HPDE6-E6E7 (cell line): ENCODE results near the gene METTL24.
"Not testable (repeated sequence)": the region's sequence is repeated elsewhere in the genome, so short reads cannot be mapped to it uniquely, and the experiment has no call there.

Experiments used
- DNase-seq: peaks from one replicate; pipeline ENCODE4 v3.0.0; 2011; ENCODE audit warnings: missing footprints; ENCODE audit errors: extremely low spot score

The METTL24 gene

DNA sequence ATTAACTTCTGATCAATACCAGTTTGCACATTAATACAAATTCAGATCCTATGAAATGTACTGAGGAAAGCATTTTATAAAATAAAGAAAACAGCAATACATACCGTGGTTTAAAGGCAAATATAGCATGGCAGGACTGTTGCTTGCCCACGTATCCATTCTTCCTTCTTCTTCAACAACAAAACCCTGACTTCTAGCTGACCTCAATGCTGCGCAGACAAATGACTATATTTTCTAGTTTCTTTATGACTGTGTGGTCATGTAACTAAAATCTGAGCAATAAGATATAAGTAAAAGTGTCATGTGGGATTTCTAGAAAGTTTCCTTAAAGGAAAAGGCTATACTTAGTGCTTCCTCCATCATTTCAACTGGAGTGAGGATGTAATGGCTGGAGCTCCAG is 92.9 kb downstream of the METTL24 start:
- DNase-seq = no peak

DNA sequence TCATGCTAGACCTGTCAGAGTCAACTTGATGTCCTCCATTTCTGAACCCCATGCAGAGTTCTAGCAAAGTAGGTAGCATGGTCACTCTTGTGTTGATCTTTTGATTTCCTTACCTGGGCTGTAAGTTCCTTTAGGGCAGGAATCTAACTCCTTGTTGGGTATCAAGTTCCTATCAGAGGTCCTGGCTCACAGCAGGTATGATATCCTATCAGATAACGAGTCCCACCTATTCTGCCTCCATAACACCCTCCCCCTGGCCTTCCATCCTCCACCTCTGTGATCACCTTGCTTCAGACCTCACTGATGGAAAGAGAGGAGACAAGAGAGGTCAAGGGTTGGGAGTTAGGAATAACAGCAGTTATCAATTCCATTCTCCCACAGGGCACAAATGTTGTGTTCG is 101.8 kb downstream of the METTL24 start:
- no peak for DNase-seq

DNA sequence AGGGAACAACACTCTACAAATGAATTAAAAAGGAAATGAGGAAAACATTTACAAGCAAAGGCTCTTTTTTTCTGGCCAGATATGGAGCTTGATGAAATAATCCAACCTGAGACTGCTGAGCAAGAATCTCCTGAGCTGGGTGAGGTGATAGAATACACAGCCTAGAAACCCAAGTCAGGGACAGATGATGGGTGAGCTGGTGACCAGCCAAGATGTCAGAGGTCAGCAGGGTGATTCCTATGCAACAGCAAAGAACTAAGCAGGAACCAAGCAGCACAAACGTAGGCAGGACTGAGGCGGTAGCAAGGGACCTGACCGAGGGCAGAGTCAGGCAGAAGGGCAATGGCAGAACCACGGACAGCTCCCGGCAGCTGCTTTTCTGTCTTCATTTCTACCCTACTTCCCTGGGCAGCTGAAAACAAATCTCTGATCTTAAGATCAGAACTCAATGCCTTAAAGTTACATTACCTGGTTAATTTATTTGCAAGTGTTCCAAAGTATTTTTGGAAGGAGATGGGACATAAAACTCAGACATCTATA is 102.9 kb downstream of the METTL24 start:
- peak; percentile 23 for DNase-seq

DNA sequence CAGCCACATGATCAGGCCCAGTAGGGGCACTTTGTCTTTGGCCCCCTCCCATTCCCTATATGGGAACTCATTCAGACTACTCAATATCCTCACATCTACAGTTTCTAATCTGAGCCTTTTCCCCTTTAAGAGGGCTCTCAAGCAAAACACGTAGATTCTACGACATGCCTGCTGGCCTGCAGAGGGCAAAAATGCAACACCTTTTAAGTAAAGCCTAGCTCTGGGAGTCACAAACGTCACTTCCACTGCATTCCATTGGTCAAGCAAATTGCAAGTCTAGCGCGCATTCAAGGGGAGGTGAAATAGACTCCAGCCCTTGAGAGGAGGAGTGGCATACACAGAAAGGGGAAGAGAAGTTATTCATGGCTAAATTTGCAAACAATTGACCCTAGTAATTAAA is 107.3 kb downstream of the METTL24 start:
- DNase-seq = no peak

DNA sequence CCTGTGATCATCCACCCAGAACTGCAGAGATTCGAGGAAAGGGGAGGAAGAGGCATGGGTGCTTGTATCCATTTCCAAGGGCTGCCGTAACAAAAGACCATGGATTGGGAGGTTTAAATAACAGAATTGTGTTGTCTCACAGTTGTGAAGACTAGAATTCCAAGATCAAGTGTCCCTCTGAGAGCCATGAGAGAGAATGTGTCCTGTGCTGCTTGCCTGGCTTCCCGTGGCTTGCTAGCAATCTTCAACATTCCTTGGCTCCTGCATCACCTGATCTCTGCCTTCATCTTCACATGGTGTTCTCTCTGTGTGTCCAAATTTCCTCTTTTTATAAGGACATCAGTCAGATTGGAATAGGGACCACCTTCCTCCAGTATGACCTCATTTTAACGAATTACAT is 108.1 kb downstream of the METTL24 start:
- no peak for DNase-seq

DNA sequence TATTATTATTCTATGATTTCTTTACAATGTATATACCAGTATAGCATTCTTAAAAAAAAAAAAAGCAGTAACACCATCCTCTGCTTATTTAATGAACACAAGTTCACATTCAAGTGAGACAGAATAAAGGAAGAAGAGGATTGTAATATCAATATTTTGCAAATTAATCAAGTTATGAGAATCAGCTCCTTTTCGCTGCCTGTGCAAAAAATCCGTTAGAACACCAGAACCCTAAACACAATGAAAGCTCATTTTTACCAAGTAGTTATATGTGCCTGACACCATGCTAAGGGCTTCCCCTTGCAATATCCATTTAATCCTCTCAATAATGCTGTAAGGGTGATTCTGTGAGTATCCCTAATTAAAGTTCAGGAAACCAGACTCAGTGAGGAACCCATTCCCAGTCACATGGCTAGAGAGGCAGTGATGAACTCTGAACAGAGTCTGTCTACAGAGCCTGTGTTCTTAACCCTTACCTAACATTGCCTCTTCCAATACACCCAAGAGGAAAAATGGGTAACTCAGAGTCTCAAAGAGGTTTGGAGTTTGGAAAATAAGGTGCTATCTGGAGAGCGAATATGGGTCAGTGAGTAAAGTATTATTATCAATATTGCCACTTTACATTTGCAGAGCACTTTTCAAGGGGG is 111.1 kb downstream of the METTL24 start:
- DNase-seq = no peak

DNA sequence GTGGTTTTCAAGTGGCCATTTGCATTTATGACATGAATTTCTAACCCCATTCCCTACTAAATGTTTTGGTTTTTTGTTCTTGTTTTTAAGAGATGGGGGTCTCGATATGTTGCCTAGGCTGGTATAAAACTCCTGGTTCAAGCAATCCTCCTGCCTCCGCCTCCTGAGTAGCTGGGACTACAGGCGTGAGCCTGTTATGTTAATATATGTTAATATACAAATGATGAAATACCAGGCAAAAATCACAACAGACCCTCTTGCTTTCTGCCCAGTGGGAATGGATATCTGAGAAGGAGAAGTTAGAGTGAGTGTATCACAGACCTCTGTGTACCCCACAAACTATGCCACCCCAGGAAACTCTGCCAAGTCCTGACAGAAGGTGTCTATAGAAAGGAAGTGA is 111.8 kb downstream of the METTL24 start:
- DNase-seq = no peak

DNA sequence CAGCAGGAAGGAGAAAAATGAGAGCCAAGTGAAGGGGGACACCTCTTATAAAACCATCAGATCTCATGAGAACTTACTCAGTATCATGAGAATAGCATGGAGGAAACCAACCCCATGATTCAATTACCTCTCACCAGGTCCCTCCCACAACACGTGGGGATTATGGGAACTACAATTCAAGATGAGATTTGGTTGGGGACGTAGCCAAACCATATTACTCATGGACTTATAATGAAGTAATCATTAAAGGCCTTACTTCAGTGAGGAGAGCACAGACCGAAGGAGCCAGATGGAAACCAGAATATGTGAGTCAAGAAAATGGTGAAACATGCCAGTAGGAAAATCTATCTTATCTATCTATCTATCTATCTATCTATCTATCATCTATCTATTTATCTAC is 113.5 kb downstream of the METTL24 start:
- DNase-seq = not testable (repeated sequence)

DNA sequence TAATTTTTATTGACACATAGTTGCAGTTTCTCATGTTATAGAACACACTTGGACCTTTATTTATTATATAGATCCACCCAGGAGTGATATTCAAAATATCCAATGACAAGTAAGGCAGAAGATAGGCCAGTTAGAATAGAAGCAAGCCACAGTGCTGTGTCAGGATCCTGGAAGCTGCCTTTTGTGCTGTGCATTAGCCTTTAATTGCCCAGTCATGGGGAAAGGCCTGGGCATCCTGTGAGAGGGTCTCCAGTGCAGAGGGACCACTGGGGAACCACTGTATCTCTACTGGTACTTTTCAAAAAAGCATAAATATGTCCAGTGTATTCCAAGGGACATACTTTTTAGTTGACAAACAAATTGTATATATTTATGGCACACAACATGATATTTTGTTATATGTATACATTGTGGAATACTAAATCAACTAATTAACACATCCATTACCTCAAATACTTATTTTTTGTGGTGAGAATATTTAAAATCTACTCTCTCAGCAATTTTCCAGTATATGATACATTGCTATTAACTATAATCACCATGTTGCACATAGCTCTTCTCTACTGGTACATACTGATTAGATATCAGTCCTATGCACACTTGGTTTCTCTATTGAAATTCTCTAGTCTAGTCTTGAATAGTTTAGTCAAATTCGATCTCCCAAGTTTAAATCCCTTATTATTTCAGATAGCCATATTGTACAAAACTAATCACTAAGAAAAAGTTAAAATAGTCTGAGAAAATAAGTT is 118.4 kb downstream of the METTL24 start:
- no peak for DNase-seq

DNA sequence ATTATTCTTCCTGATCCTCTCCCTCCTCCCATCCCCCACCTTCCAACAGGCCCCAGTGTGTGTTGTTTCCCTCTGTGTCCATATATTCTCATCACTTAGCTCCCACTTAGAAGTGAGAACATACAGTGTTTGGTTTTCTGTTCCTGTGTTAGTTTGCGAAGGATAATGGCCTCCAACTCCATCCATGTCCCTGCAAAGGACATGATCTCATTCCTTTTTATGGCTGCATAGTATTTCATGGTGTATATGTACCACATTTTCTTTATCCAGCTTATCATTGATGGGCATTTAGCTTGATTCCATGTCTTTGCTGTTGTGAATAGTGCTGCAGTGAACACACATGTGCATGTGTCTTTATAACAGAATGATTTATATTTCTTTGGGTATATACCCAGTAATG is 122.1 kb downstream of the METTL24 start:
- DNase-seq = not testable (repeated sequence)

DNA sequence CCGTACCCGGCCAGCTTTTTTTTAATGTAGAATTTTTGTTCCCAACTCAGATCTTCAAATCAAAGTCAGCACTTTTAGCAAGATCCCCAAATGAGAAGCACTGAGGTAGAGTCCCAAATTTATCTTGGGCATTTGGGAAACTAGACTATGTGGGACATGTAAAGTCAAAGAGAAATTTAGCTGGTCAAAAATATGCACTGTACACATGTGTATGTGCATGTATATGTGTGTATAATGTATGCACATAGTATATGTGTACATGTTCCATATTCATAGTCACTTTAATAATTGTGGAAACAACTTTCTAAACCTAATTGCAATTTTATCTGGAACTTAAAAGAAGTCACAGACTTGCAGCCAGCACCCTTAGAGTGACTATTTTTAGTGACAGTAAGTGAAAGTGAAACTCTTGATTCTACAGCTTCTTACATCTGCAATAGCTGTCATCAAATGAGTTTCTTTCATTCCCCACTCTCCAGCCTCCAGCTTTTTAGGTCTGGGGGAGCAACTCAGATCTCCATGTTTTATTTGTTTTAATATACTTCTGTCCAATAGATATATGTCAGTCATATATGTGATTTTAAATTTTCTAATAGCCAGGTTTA is 124.3 kb downstream of the METTL24 start:
- DNase-seq = no peak

DNA sequence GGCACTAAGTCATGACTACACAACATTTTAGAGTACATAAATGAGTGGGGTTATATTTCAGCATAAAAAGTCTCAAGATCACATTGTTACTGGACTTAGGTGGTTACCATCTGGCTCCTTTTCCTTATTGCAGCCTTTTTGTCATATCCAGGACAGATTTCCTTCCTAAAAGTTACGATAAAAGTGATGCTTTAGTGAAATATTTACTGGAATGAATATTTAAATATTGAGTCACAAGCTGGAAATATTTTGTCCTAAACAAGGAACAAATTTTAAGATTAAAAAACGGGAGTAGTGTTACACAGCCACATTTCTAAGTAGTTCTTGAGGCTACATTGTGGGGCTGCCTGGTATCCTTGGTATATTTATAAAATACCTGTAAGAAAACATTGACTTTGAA is 125.7 kb downstream of the METTL24 start:
- DNase-seq = no peak

DNA sequence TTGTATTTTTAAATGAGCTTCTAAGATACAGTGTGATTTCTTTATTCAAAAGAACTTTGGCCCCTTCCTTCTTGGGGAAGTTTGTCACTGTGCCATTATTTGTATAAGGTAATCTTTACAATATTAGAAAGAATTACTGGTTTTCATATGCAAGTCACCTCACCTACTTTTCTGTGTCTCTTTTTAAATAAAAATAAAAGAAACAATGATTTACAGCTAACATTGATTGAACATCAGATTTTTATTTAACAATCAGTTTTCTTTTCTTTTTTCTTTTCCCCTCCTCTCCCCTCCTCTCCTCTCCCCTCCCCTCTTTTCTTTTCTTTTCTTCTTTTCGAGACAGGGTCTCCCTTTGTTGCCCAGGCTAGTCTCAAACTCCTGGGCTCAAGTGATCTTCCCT is 131.9 kb downstream of the METTL24 start:
- no peak for DNase-seq

DNA sequence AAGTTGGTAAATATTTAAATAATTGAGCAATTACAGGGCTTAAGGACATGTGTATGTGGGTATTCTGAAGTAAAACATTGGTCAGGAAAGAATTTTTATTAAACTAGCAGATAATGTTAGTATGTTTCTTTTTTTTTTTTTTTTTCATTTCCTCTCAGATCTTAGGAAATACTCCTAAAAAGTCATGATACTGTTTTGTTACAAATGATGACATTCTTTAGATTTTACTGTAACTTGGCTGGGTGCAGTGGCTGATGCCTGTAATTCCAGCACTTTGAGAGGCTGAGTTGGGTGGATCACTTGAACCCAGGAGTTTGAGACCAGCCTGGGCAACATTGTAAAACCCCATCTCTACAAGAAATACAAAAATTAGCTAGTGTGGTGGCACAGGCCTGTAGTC is 136.4 kb downstream of the METTL24 start:
- no peak for DNase-seq

DNA sequence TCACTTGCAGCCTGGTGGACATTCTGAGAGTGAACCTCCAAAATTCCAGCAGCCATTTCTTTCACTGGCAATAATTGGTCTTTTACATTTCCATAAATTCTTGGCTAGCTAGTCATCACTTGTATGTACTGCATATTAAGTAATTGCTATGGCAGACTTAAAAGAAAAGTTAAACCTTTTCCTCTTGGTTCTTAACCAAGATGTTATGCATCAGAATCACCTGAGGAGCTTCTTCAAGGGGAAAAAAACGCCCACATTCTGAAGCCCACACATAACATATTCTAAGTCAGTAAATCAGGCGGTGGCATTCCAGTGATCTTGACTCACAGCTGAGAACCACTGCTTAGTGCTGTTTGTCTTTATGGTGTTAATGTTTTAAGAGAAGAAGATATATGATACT is 140.9 kb downstream of the METTL24 start:
- no peak for DNase-seq

DNA sequence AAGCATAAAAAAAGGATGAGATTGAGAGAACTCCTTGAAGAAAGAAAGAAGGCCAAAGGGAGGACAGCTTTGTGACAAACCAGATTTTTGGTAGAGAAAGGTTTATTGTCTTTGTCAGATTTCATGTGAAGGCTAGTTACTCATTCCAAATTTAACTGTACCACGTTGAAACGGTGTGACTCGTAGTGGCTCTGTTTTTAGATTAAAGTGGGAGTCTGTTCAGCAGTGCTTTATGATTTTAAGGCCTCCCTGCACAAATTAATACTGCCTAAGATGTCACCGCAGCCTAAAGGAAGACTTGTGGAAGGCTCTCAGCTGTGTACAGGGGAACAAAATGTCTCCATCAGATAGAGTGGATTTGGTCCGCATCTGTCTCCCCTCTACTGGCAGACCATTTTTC is 142.0 kb downstream of the METTL24 start:
- DNase-seq = no peak

DNA sequence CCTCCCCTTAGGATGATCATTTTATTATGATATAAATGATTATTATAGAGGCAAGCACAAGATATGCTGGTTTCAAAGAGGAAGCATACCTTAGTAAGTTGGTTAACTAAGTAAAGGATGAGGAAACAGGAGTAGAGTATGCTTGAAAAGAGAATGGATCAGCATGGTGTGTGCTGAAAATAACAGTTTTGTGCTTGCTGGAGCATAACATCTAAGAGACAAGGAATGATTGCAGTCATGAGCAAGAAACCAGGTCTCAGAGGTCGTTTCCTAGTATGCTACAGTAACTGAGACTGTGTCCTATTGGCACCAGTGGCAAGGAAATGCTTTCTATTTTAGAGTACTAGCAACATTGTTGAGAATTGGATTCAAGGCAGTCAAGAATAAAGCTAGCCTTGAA is 143.8 kb downstream of the METTL24 start:
- no peak for DNase-seq

DNA sequence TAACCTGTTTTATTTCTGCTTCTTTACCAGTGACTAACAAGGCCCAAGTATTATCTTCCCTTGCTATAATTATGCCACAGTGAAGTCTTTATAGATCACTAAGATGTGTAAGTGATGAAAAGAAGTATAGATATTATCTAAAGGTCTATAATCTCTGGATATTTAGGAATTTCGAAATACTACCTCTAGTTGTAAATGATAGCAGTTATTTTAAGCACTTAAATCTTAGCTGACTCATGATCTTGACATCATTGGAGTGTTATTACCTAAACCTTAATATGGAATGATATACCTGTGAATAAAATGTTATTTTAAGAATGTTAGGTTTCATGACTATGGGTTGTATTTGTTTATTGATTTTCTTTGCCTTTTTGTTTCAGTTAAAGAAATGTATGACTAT is 146.4 kb downstream of the METTL24 start:
- no peak for DNase-seq

DNA sequence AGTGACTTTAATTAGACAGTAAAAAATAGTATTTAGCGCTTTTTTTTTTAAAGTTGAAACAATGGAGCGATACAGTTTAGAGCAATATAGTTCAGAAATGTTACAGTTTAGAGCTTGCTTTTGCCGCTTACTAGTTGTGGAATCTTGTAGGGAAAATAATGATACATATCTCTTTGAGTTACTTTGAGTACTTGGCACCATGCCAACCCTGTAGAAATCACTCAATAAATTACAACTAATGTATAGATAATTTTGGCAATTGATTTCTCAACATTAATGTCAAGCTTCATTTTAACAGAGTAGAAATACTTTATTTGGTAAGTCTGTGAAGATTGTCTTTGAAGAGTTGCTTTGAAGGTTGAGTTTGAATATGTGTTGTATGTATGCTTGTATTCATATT is 150.5 kb downstream of the METTL24 start:
- DNase-seq = no peak

DNA sequence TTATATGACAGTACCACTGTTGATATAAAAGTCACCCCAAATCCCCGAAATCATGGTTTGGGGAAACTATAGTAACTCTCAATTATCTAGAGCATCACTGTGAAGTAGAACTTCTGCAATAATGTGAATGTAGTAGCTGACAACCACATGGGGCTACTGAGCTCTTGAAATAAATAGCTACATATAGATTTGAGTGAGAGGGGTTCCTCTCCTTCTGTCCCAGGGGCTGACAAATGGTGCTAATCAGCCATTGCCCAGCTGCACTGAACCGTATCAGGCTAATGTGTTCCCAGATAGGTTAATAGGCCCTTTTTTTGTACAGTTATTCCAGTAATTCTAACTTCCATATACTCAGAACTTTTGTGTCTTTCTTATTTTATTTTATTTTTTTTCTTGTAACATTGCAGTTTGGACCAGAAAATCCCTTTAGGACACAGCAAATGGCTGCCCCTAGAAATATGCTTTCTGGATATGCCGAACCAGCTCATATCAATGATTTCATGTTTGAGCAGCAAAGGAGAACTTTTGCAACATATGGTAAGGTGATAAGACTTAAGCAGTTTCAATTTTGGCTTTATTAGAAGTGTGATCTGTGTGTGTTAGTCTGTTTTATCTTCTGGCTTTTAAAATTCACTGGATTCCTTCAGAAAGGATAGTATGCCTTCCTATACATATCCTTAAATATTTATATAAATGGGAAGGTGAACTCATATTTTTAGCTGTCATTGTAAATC is 156.8 kb downstream of the METTL24 start:
- DNase-seq = no peak

DNA sequence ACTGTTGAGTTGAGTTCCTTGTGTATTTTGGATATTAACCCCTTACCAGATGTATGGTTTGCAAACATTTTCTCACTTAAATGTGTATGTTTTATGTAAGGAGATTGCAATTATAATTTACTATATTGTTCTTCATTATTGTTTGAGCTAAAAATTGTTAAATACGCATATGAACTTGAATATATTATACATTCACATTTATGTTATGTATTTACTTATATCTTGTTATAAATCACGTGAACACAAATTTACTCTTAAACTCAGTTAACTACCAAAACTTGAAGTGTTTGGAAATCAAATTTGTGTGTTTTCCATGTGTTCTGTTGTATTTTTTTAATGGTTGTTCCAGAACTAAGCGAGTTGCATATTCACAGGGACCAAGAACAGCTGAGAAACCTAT is 159.6 kb downstream of the METTL24 start:
- DNase-seq = no peak

DNA sequence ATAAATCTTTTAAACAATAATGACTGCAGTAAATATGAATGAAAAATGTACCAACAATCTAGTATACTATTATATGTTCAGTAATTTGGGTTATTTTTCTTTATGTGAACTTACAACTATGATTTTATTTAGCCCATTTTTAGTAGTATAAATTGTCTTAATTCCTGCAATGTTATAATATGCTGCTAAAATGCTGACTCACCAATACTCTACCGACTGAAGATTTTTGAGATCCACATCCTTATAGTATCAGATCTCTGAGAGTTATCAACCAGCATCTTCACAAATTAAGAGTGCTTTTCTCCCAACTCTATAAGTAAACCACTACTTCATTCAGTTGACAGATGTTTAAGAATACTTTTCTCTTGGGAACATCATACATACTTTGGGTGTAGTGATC is 161.3 kb downstream of the METTL24 start:
- DNase-seq = no peak
